GM23338 (cell line): ENCODE results near the gene KANK3.
A peak's percentile ranks its signal among the peaks of the same experiment; 100 is the strongest.

Experiments used
- EZH2 ChIP-seq: fragments of 200-600 bp; sonication (generic); IDR thresholded peaks from one replicate; pipeline ENCODE4 v1.8.0; 2017; ENCODE audit warnings: antibody characterized with exemption, mild to moderate bottlenecking, low read depth; ENCODE audit not compliant: unreplicated experiment
- ZNF114 ChIP-seq: fragments of 250-450 bp; sonication (Bioruptor Pico); IDR thresholded peaks from 2 replicates; pipeline ENCODE4 v1.5.0; 2020; ENCODE audit warnings: mild to moderate bottlenecking, moderate library complexity
- TF ChIP-seq, protein P1 (sequence below), 2 experiments: fragments of 200-600 bp in 1 of 2; sonication (generic) in 1 of 2; conservative IDR thresholded peaks; 2 replicates each; pipeline versions ENCODE4 v1.5.1 to v1.6.1; 2016 to 2017; ENCODE audit warnings: antibody characterized with exemption in 2 of 2, low read depth in 2 of 2, mild to moderate bottlenecking in 2 of 2, moderate library complexity in 1 of 2

GRCh38 chr19:8324186-8325050, 18.6 kb downstream of the KANK3 start:
- no peak for TF ChIP-seq ZNF114 (CRISPR knock-in tag)
- no peak for TF ChIP-seq EZH2
- TF ChIP-seq, protein P1, sequence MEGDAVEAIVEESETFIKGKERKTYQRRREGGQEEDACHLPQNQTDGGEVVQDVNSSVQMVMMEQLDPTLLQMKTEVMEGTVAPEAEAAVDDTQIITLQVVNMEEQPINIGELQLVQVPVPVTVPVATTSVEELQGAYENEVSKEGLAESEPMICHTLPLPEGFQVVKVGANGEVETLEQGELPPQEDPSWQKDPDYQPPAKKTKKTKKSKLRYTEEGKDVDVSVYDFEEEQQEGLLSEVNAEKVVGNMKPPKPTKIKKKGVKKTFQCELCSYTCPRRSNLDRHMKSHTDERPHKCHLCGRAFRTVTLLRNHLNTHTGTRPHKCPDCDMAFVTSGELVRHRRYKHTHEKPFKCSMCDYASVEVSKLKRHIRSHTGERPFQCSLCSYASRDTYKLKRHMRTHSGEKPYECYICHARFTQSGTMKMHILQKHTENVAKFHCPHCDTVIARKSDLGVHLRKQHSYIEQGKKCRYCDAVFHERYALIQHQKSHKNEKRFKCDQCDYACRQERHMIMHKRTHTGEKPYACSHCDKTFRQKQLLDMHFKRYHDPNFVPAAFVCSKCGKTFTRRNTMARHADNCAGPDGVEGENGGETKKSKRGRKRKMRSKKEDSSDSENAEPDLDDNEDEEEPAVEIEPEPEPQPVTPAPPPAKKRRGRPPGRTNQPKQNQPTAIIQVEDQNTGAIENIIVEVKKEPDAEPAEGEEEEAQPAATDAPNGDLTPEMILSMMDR (conservative IDR thresholded peaks at IDR 0.05; ENCODE audit: low read depth in 2 of 2), result peak; percentile 29 to 45; a peak in 2 of 4 replicates
